GM23248 (cell line): Measurements from ENCODE around the gene NPC1L1. TPM values are rescaled to one million over a fixed set of nuclear protein-coding genes. Genes with fewer than 3 reads are reported as not detected.

Experiments
- DNase-seq: peaks from one replicate; pipeline ENCODE4 v3.0.0-alpha.2; 2015
- H2AFZ ChIP-seq: fragments of 200-600 bp; sonication (generic); 2 replicates; pipeline ENCODE4 v1.6.1; 2016; ENCODE audit warnings: antibody characterized with exemption
- H3F3A ChIP-seq: fragments of 200-600 bp; sonication (generic); 2 replicates; pipeline ENCODE4 v1.6.1; 2016; ENCODE audit warnings: mild to moderate bottlenecking, antibody characterized with exemption, mixed run types; ENCODE audit not compliant: insufficient read depth
- H3K27ac ChIP-seq: fragments of 200-600 bp; sonication (generic); 2 replicates; pipeline ENCODE4 v1.5.1; 2016; ENCODE audit warnings: mild to moderate bottlenecking
- H3K27me3 ChIP-seq: fragments of 200-600 bp; sonication (generic); replicated peaks from 2 replicates; pipeline ENCODE4 v1.6.1; 2016; ENCODE audit warnings: mild to moderate bottlenecking; ENCODE audit not compliant: insufficient read depth
- H3K36me3 ChIP-seq: fragments of 200-600 bp; sonication (generic); 2 replicates; pipeline ENCODE4 v1.6.1; 2016; ENCODE audit warnings: low read depth, mild to moderate bottlenecking
- H3K4me1 ChIP-seq: fragments of 200-600 bp; sonication (generic); 2 replicates; pipeline ENCODE4 v1.6.1; 2016; ENCODE audit warnings: mild to moderate bottlenecking; ENCODE audit not compliant: insufficient read depth
- H3K4me2 ChIP-seq: fragments of 200-600 bp; sonication (generic); one replicate; pipeline ENCODE4 v1.6.1; 2016; ENCODE audit warnings: mild to moderate bottlenecking; ENCODE audit not compliant: unreplicated experiment
- H3K4me3 ChIP-seq: fragments of 200-600 bp; sonication (generic); 2 replicates; pipeline ENCODE4 v1.5.1; 2016; ENCODE audit warnings: mild to moderate bottlenecking
- H3K79me2 ChIP-seq: fragments of 200-600 bp; sonication (generic); 2 replicates; pipeline ENCODE4 v1.6.1; 2016; ENCODE audit warnings: mild to moderate bottlenecking; ENCODE audit not compliant: insufficient read depth
- H3K9ac ChIP-seq: fragments of 200-600 bp; sonication (generic); 2 replicates; pipeline ENCODE4 v1.6.1; 2016; ENCODE audit warnings: mild to moderate bottlenecking
- H3K9me2 ChIP-seq: fragments of 200-600 bp; sonication (generic); 2 replicates; pipeline ENCODE4 v1.6.1; 2016; ENCODE audit warnings: mixed run types, mild to moderate bottlenecking, moderate library complexity; ENCODE audit not compliant: insufficient read depth
- H3K9me3 ChIP-seq: fragments of 200-600 bp; sonication (generic); one replicate; pipeline ENCODE4 v1.6.1; 2017; ENCODE audit warnings: low read depth
- H4K20me1 ChIP-seq: fragments of 200-600 bp; sonication (generic); 2 replicates; pipeline ENCODE4 v1.6.0; 2016; ENCODE audit not compliant: insufficient read depth
- EZH2 ChIP-seq: fragments of 200-600 bp; sonication (generic); IDR thresholded peaks from 2 replicates; pipeline ENCODE4 v1.6.1; 2018; ENCODE audit warnings: antibody characterized with exemption, mild to moderate bottlenecking; ENCODE audit not compliant: insufficient read depth, poor library complexity, severe bottlenecking
- EZH2phosphoT487 ChIP-seq: fragments of 200-600 bp; sonication (generic); IDR thresholded peaks from 2 replicates; pipeline ENCODE4 v1.6.1; 2018; ENCODE audit warnings: antibody characterized with exemption, moderate library complexity, mild to moderate bottlenecking, low read depth; ENCODE audit not compliant: insufficient read depth
- WGBS, 2 experiments: methylation state at CpG; one replicate each; pipeline ENCODE4 v1.1.6; 2015 to 2017; ENCODE audit warnings: low lambda C conversion rate in 2 of 2, low coverage in 1 of 2; ENCODE audit errors: missing lambda C conversion rate in 2 of 2; 5-methylcytosine and 5-hydroxymethylcytosine counted together
- in situ Hi-C: fragments of 300-500 bp; cut with MboI; formaldehyde crosslinking; loops from 2 replicates; pipeline ENCODE4 v1.15.0; 2020
- polyA plus RNA-seq: library from polyadenylated mRNA; unstranded; fragments of >200 nt; fragmentation: Nextera tagmentation; extraction: Ambion mirVana; gene quantifications from 2 replicates; pipeline ENCODE4 v1.2.1, GENCODE V29; 2016
- total RNA-seq: library from RNA; depleted of rRNA; stranded (reverse); fragments of >200 nt; shearing (Covaris generic); gene quantifications from 2 replicates; pipeline ENCODE4 v1.2.3, GENCODE V29; 2014

NPC1L1 gene
- total and polyA plus RNA-seq, 2 experiments from 2014 or later = not detected

GRCh38 chr7:44576228-44576627 lies 35.1 kb upstream of the NPC1L1 start:
- Histone ChIP-seq H3K4me3 (no peak overlapping the region), H3K9ac (no peak overlapping the region), H3K36me3 (peaks cover 22% of the 10 kb centered on the region), H3K27me3 (no peaks in the 10 kb centered on the region), H3K9me3 (no peaks in the 10 kb centered on the region), H3F3A (peaks cover 7% of the 10 kb centered on the region; the same call in 1 of the 2 replicates), H3K79me2 (peaks cover 73% of the 10 kb centered on the region), H4K20me1 (no peaks in the 10 kb centered on the region), H3K4me1 (peaks cover 12% of the 10 kb centered on the region; the same call in 1 of the 2 replicates), H3K27ac (no peak overlapping the region), H2AFZ (no peak overlapping the region), H3K4me2 (no peak overlapping the region), H3K9me2 (no peaks in the 10 kb centered on the region)
- in situ Hi-C loops = loop anchor here (25.0 kb wide), 1 partner anchor 536 kb away; the partner anchor contains the start of gene TBRG4
- no peak for TF ChIP-seq EZH2phosphoT487
- WGBS, 2 experiments = 55 to 58% methylated on average over 2 of the region's 2 CpGs
- DNase-seq = no peak

GRCh38 chr7:44575054-44575453 lies 33.9 kb upstream of the NPC1L1 start:
- Histone ChIP-seq H3K4me2 (peak overlapping the region; percentile 90), H3K27ac (no peak overlapping the region), H2AFZ (no peak overlapping the region), H3K4me1 (peaks cover 6% of the 10 kb centered on the region; the same call in 1 of the 2 replicates), H3K4me3 (peak overlapping the region; percentile 83; the same call in 1 of the 2 replicates), H3K9me2 (no peaks in the 10 kb centered on the region), H4K20me1 (no peaks in the 10 kb centered on the region), H3K79me2 (peaks cover 73% of the 10 kb centered on the region), H3K9me3 (no peaks in the 10 kb centered on the region), H3K36me3 (peaks cover 30% of the 10 kb centered on the region), H3K9ac (peak overlapping the region; percentile 89), H3F3A (peaks cover 7% of the 10 kb centered on the region; the same call in 1 of the 2 replicates), H3K27me3 (no peaks in the 10 kb centered on the region)
- no peak for DNase-seq
- in situ Hi-C loops = loop anchor here (25.0 kb wide), 1 partner anchor 537 kb away; the partner anchor contains the start of gene TBRG4
- TF ChIP-seq EZH2 (no peak), EZH2phosphoT487 (no peak)

DNA sequence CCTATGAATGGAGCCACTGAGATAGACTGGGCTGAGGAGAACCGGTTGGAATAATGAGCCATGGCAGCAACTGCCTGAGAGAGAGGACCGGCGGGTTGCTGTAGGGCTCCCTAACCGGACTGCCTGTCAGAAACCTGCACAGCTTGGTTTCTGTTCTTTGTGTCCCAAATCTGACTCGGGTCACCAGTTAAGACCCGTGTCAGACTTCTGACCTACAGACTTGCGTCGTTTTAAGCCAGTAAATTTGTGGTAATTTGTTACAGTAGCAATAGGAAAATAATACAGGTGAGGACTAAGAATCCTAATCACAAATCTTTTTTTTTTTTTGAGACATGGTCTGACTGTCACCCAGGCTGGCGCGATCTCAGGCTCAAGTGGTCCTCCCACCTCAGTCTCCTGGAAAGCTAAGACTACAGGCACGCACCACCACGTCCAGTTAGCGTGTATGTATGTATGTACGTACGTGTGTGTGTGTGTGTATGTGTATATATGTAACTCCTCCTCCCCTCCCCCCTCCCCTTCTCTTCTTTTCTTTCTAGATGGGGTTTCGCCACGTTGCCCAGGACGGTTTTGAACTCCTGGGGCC lies 33.2 kb upstream of the NPC1L1 start:
- Histone ChIP-seq H4K20me1 (no peaks in the 10 kb centered on the region), H3K4me3 (peak overlapping the region; percentile 83), H3K9me3 (no peaks in the 10 kb centered on the region), H3K4me2 (peak overlapping the region; percentile 90), H3K9ac (peak overlapping the region; percentile 89), H3K4me1 (peaks cover 6% of the 10 kb centered on the region; the same call in 1 of the 2 replicates), H3K27ac (peak overlapping the region; percentile 58), H3K36me3 (peaks cover 36% of the 10 kb centered on the region), H3F3A (peaks cover 7% of the 10 kb centered on the region; the same call in 1 of the 2 replicates), H2AFZ (peak overlapping the region; percentile 74), H3K79me2 (peaks cover 73% of the 10 kb centered on the region), H3K9me2 (no peaks in the 10 kb centered on the region), H3K27me3 (no peaks in the 10 kb centered on the region)
- DNase-seq = no peak
- WGBS, 2 experiments = 32 to 35% methylated on average over 15 to 18 of the region's 18 CpGs
- in situ Hi-C loops = no loop called here
- TF ChIP-seq EZH2phosphoT487 (no peak), EZH2 (no peak)

- Histone ChIP-seq H3K9me2 (no peaks in the 10 kb centered on the region), H3F3A (peaks cover 10% of the 10 kb centered on the region), H4K20me1 (no peaks in the 10 kb centered on the region), H3K4me3 (peak within 1 kb of the TSS; percentile 83), H3K27me3 (no peaks in the 10 kb centered on the region), H3K79me2 (peaks cover 68% of the 10 kb centered on the region), H2AFZ (peak within 1 kb of the TSS; percentile 74), H3K4me1 (peaks cover 6% of the 10 kb centered on the region; the same call in 1 of the 2 replicates), H3K4me2 (peak within 1 kb of the TSS; percentile 91), H3K36me3 (peaks cover 36% of the 10 kb centered on the region; the same call in 1 of the 2 replicates), H3K9me3 (no peaks in the 10 kb centered on the region), H3K27ac (peak within 1 kb of the TSS; percentile 58), H3K9ac (peak within 1 kb of the TSS; percentile 89)
- peak; percentile 98 for DNase-seq
- in situ Hi-C loops = no loop called here
- no peak for TF ChIP-seq EZH2phosphoT487
- no peak for TF ChIP-seq EZH2
- WGBS, 2 experiments = 1 to 2% methylated on average over 72 to 74 of the region's 74 CpGs
These were observed 32.5 kb upstream of the NPC1L1 start, which contains the start of gene DDX56 for GRCh38 chr7:44573464-44574286. DDX56 (minus strand) TSS chr7:44573908; CDS start chr7:44573895, 13 bp downstream.
